Neural cell (in vitro differentiated cells): ENCODE results near the gene IAPP.

Experiments
- CTCF ChIP-seq: fragments of 450-650 bp; IDR thresholded peaks from 2 replicates; pipeline ENCODE4 v1.5.1; 2014; ENCODE audit warnings: antibody characterized with exemption, mild to moderate bottlenecking, moderate library complexity; ENCODE audit not compliant: poor library complexity, severe bottlenecking
- EP300 ChIP-seq: fragments of 450-650 bp; conservative IDR thresholded peaks from 2 replicates; pipeline ENCODE4 v1.6.1; 2014; ENCODE audit warnings: antibody characterized with exemption, mild to moderate bottlenecking, moderate library complexity; ENCODE audit not compliant: poor library complexity, severe bottlenecking
- EZH2 ChIP-seq: fragments of 200-600, 300-800 bp; shearing (Covaris generic), sonication (generic); IDR thresholded peaks from 2 replicates; pipeline ENCODE4 v1.6.1; 2014; ENCODE audit warnings: antibody characterized with exemption, low read length, borderline replicate concordance, mild to moderate bottlenecking; ENCODE audit not compliant: insufficient read depth, poor library complexity, severe bottlenecking
- RAD21 ChIP-seq: fragments of 450-650 bp; conservative IDR thresholded peaks from 2 replicates; pipeline ENCODE4 v1.6.1; 2014; ENCODE audit warnings: antibody characterized with exemption, mild to moderate bottlenecking, moderate library complexity
- SMC3 ChIP-seq: fragments of 450-650 bp; conservative IDR thresholded peaks from 2 replicates; pipeline ENCODE4 v1.6.1; 2014; ENCODE audit warnings: antibody characterized with exemption, mild to moderate bottlenecking, moderate library complexity; ENCODE audit not compliant: poor library complexity

DNA sequence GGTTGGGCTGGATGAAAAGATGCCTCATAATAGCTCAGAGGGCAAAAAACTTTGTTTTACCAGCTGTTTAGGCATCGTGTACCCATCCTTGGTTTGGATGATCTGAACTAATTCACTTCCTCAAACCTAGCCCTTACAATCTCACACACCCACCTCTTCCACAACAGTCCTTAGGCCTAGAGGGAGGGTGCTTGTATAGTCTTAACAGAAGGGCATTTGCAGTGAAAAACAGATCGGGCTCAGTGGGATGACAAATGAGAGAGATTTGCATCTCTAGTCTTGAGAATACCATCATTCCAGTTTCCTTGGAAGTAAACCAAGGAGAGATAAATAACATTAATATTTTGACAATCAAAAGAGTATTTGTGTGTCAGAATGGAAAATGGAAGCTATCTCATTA, 49.0 kb upstream of the IAPP start:
- TF ChIP-seq CTCF (no peak), EZH2 (no peak), RAD21 (no peak), SMC3 (no peak), EP300 (no peak)
